DOHH2 (cell line): ENCODE data around the gene AMOT.

Experiments used
- H3F3A ChIP-seq: fragments of 200-600 bp; sonication (generic), shearing (Covaris generic); 2 replicates; pipeline ENCODE4 v1.6.0; 2016; ENCODE audit warnings: antibody characterized with exemption, mild to moderate bottlenecking; ENCODE audit not compliant: control insufficient read depth, insufficient read depth
- H3K27ac ChIP-seq: fragments of 200-600 bp; sonication (generic); 2 replicates; pipeline ENCODE4 v1.5.1; 2014; ENCODE audit warnings: low read depth, mild to moderate bottlenecking, low read length, moderate library complexity
- H3K27me3 ChIP-seq: fragments of 200-600 bp; sonication (generic); 2 replicates; pipeline ENCODE4 v1.6.1; 2014; ENCODE audit warnings: mild to moderate bottlenecking, low read length, mixed read lengths; ENCODE audit not compliant: control insufficient read depth
- H3K36me3 ChIP-seq: fragments of 200-600 bp; sonication (generic); 2 replicates; pipeline ENCODE4 v1.6.1; 2014; ENCODE audit warnings: mild to moderate bottlenecking, low read length, moderate library complexity, mixed read lengths; ENCODE audit not compliant: control insufficient read depth
- H3K4me1 ChIP-seq: fragments of 200-600 bp; sonication (generic); 2 replicates; pipeline ENCODE4 v1.6.1; 2014; ENCODE audit warnings: mild to moderate bottlenecking, low read length, mixed read lengths; ENCODE audit not compliant: control insufficient read depth
- H3K4me2 ChIP-seq: fragments of 200-600 bp; sonication (generic); 2 replicates; pipeline ENCODE4 v1.6.0; 2014; ENCODE audit warnings: mild to moderate bottlenecking, low read length, moderate library complexity
- H3K4me3 ChIP-seq: fragments of 200-600 bp; sonication (generic); 2 replicates; pipeline ENCODE4 v1.5.1; 2014; ENCODE audit warnings: mild to moderate bottlenecking, low read length, mixed read lengths
- H3K79me2 ChIP-seq: fragments of 200-600 bp; sonication (generic); 2 replicates; pipeline ENCODE4 v1.6.1; 2014; ENCODE audit warnings: mild to moderate bottlenecking, low read length, mixed read lengths; ENCODE audit not compliant: control insufficient read depth
- H3K9me2 ChIP-seq: fragments of 200-600 bp; sonication (generic); replicated peaks from 2 replicates; pipeline ENCODE4 v1.6.1; 2014; ENCODE audit warnings: mild to moderate bottlenecking, low read length, mixed read lengths; ENCODE audit not compliant: control insufficient read depth
- H3K9me3 ChIP-seq: fragments of 200-600 bp; sonication (generic); 2 replicates; pipeline ENCODE4 v1.6.1; 2014; ENCODE audit warnings: antibody characterized with exemption, low read length, mixed read lengths; ENCODE audit not compliant: control insufficient read depth, insufficient read depth
- H4K20me1 ChIP-seq: fragments of 200-600 bp; sonication (generic); 2 replicates; pipeline ENCODE4 v1.6.0; 2014; ENCODE audit warnings: low read depth, mild to moderate bottlenecking, antibody characterized with exemption, low read length, moderate library complexity; ENCODE audit not compliant: control insufficient read depth, insufficient read depth
- CTCF ChIP-seq: fragments of 200-600 bp; sonication (generic); IDR thresholded peaks from one replicate; pipeline ENCODE4 v1.5.1; 2014; ENCODE audit warnings: antibody characterized with exemption, mild to moderate bottlenecking, low read depth, low read length; ENCODE audit not compliant: poor library complexity, severe bottlenecking
- EZH2phosphoT487 ChIP-seq: fragments of 200-600 bp; sonication (generic); IDR thresholded peaks from 2 replicates; pipeline ENCODE4 v1.6.1; 2017; ENCODE audit warnings: borderline replicate concordance, mild to moderate bottlenecking, antibody characterized with exemption, low read length, moderate library complexity, mixed read lengths

The AMOT gene

DNA sequence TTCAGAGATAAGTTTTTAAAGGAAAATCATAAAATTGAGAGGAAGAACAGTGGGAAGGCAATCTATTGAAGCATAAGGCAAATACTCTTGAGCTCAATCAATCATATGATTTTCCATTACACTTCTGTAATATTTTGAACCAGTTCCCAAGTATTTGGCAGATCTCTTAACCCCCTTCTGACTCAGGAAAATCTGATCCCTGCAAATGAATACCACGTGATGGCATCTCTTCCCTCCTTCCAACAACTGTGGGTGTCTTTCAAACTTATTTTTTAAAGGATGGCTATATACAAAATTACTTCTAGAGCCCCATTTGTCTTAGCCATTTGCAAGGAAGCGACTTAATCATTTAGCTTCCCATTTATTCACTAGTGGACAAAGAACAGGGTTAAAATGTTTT lies 41.9 kb downstream of the AMOT start:
- H3K36me3 ChIP-seq, result no peaks in the 10 kb centered on the region
- no peak overlapping the region for H3K4me3 ChIP-seq
- H4K20me1 ChIP-seq, result no peaks in the 10 kb centered on the region
- H3K4me2 ChIP-seq, result no peak overlapping the region
- H3K27ac ChIP-seq, result no peak overlapping the region
- H3K9me3 ChIP-seq, result no peaks in the 10 kb centered on the region
- H3K27me3 ChIP-seq, result no peaks in the 10 kb centered on the region
- no peaks in the 10 kb centered on the region for H3F3A ChIP-seq
- no peak for TF ChIP-seq EZH2phosphoT487
- no peaks in the 10 kb centered on the region for H3K9me2 ChIP-seq
- H3K79me2 ChIP-seq, result no peaks in the 10 kb centered on the region
- H3K4me1 ChIP-seq, result no peaks in the 10 kb centered on the region

- Histone ChIP-seq H3K4me1 (no peaks in the 10 kb centered on the region), H4K20me1 (no peaks in the 10 kb centered on the region), H3K36me3 (no peaks in the 10 kb centered on the region), H3K27ac (no peak overlapping the region), H3K79me2 (no peaks in the 10 kb centered on the region), H3K9me2 (no peaks in the 10 kb centered on the region), H3K4me3 (no peak overlapping the region), H3K4me2 (no peak overlapping the region), H3K9me3 (no peaks in the 10 kb centered on the region), H3K27me3 (no peaks in the 10 kb centered on the region), H3F3A (no peaks in the 10 kb centered on the region)
- no peak for TF ChIP-seq EZH2phosphoT487
- TF ChIP-seq CTCF, result no peak
These were observed 50.7 kb downstream of the AMOT start for GRCh38 chrX:112789931-112790330.

- H3K9me2 ChIP-seq, result no peaks in the 10 kb centered on the region
- no peaks in the 10 kb centered on the region for H3K79me2 ChIP-seq
- no peaks in the 10 kb centered on the region for H3F3A ChIP-seq
- H3K4me3 ChIP-seq, result no peak overlapping the region
- TF ChIP-seq CTCF, result no peak
- no peak for TF ChIP-seq EZH2phosphoT487
- no peak overlapping the region for H3K4me2 ChIP-seq
- H3K4me1 ChIP-seq, result no peaks in the 10 kb centered on the region
- no peaks in the 10 kb centered on the region for H3K27me3 ChIP-seq
- H3K27ac ChIP-seq, result no peak overlapping the region
- no peaks in the 10 kb centered on the region for H3K36me3 ChIP-seq
- no peaks in the 10 kb centered on the region for H3K9me3 ChIP-seq
- no peaks in the 10 kb centered on the region for H4K20me1 ChIP-seq
These were observed 54.6 kb downstream of the AMOT start for GRCh38 chrX:112786076-112786475.

GRCh38 chrX:112785344-112785743 lies 55.3 kb downstream of the AMOT start:
- no peaks in the 10 kb centered on the region for H3K4me1 ChIP-seq
- no peaks in the 10 kb centered on the region for H4K20me1 ChIP-seq
- no peaks in the 10 kb centered on the region for H3K9me3 ChIP-seq
- no peak overlapping the region for H3K27ac ChIP-seq
- H3K9me2 ChIP-seq, result no peaks in the 10 kb centered on the region
- no peak overlapping the region for H3K4me3 ChIP-seq
- TF ChIP-seq CTCF (no peak), EZH2phosphoT487 (no peak)
- no peaks in the 10 kb centered on the region for H3K36me3 ChIP-seq
- H3K79me2 ChIP-seq, result no peaks in the 10 kb centered on the region
- H3F3A ChIP-seq, result no peaks in the 10 kb centered on the region
- no peaks in the 10 kb centered on the region for H3K27me3 ChIP-seq
- H3K4me2 ChIP-seq, result no peak overlapping the region
